WERI-Rb-1 (cell line): ENCODE measurements around the gene USP20.

Experiments used
- DNase-seq: peaks from one replicate; pipeline ENCODE4 v3.0.0-alpha.2; 2020
- H3K27ac ChIP-seq: fragments of 250-450 bp; sonication (Bioruptor Pico); 2 replicates; pipeline ENCODE4 v1.5.1; 2020; ENCODE audit warnings: mild to moderate bottlenecking, moderate library complexity
- H3K27me3 ChIP-seq: fragments of 250-450 bp; sonication (Bioruptor Pico); 2 replicates; pipeline ENCODE4 v1.5.1; 2021; ENCODE audit warnings: mild to moderate bottlenecking, low read depth, moderate library complexity; ENCODE audit not compliant: insufficient read depth, severe bottlenecking
- H3K36me3 ChIP-seq: fragments of 250-450 bp; sonication (Bioruptor Pico); 2 replicates; pipeline ENCODE4 v1.5.1; 2020; ENCODE audit warnings: mild to moderate bottlenecking, moderate library complexity
- H3K4me3 ChIP-seq: 2 replicates; pipeline ENCODE4 v1.5.1; 2011; ENCODE audit warnings: low read depth, mild to moderate bottlenecking, control low read depth, low read length
- H3K9me3 ChIP-seq: fragments of 250-450 bp; sonication (Bioruptor Pico); 2 replicates; pipeline ENCODE4 v1.5.1; 2021; ENCODE audit warnings: mild to moderate bottlenecking, moderate library complexity; ENCODE audit not compliant: severe bottlenecking
- CTCF ChIP-seq: IDR thresholded peaks from 2 replicates; pipeline ENCODE4 v1.5.1; 2011; ENCODE audit warnings: low read depth, mild to moderate bottlenecking, control low read depth, inconsistent platforms, low read length

The USP20 gene

GRCh38 chr9:129858167-129858962 lies 23.1 kb downstream of the USP20 start:
- H3K27me3 ChIP-seq: no peaks in the 10 kb centered on the region
- no peak overlapping the region for H3K27ac ChIP-seq
- H3K4me3 ChIP-seq: no peak overlapping the region
- no peaks in the 10 kb centered on the region for H3K9me3 ChIP-seq
- H3K36me3 ChIP-seq: peaks cover 62% of the 10 kb centered on the region
- no peak for DNase-seq
- TF ChIP-seq CTCF: no peak

- Histone ChIP-seq H3K27ac (no peak overlapping the region), H3K36me3 (peaks cover 59% of the 10 kb centered on the region)
These were observed 25.6 kb downstream of the USP20 start for GRCh38 chr9:129860653-129861446.

GRCh38 chr9:129861447-129861827 lies 26.2 kb downstream of the USP20 start:
- H3K27ac ChIP-seq: no peak overlapping the region
- no peaks in the 10 kb centered on the region for H3K27me3 ChIP-seq
- TF ChIP-seq CTCF: no peak
- no peak overlapping the region for H3K4me3 ChIP-seq
- peaks cover 58% of the 10 kb centered on the region for H3K36me3 ChIP-seq
- no peaks in the 10 kb centered on the region for H3K9me3 ChIP-seq
- no peak for DNase-seq

More at GRCh38 chr9:129860653-129861446, 25.6 kb downstream of the USP20 start:
- DNase-seq: no peak
- Histone ChIP-seq H3K9me3 (no peaks in the 10 kb centered on the region), H3K27me3 (no peaks in the 10 kb centered on the region), H3K4me3 (no peak overlapping the region)
- TF ChIP-seq CTCF: no peak

GRCh38 chr9:129863059-129863690 lies 27.9 kb downstream of the USP20 start:
- Histone ChIP-seq H3K36me3 (peaks cover 51% of the 10 kb centered on the region), H3K27me3 (no peaks in the 10 kb centered on the region), H3K9me3 (no peaks in the 10 kb centered on the region), H3K27ac (no peak overlapping the region), H3K4me3 (no peak overlapping the region)
- TF ChIP-seq CTCF: no peak
- DNase-seq: no peak

- no peaks in the 10 kb centered on the region for H3K9me3 ChIP-seq
- H3K4me3 ChIP-seq: no peak overlapping the region
- no peak for TF ChIP-seq CTCF
- H3K27ac ChIP-seq: no peak overlapping the region
- peaks cover 39% of the 10 kb centered on the region for H3K36me3 ChIP-seq
- DNase-seq: no peak
- no peaks in the 10 kb centered on the region for H3K27me3 ChIP-seq
These were observed 29.9 kb downstream of the USP20 start for GRCh38 chr9:129864991-129865647.
